GM12878 (cell line): ENCODE measurements around the gene COL17A1.

Experiments used
- CBX3 ChIP-seq: fragments of 200-600 bp; sonication (generic); IDR thresholded peaks from 2 replicates; pipeline ENCODE4 v1.6.1; 2016; ENCODE audit warnings: low read depth, borderline replicate concordance
- EZH2 ChIP-seq: IDR thresholded peaks from 2 replicates; pipeline ENCODE4 v1.6.1; 2012; ENCODE audit warnings: low read depth, mild to moderate bottlenecking, control low read depth, inconsistent platforms, low read length, borderline replicate concordance; ENCODE audit not compliant: control insufficient read depth
- HCFC1 ChIP-seq: fragments of 150-350 bp; IDR thresholded peaks from 2 replicates; pipeline ENCODE4 v1.6.1; 2014; ENCODE audit warnings: low read length
- JUND ChIP-seq: IDR thresholded peaks from 2 replicates; pipeline ENCODE4 v1.6.1; 2012; ENCODE audit warnings: low read depth, mild to moderate bottlenecking, low read length, improper control_type of control experiment, moderate library complexity
- SRF ChIP-seq, 2 experiments: IDR thresholded peaks; 2 replicates each; pipeline ENCODE4 v1.6.1; 2011; ENCODE audit warnings: low read depth in 2 of 2, low read length in 2 of 2, mild to moderate bottlenecking in 1 of 2, moderate library complexity in 1 of 2
- TAF1 ChIP-seq: IDR thresholded peaks from 2 replicates; pipeline ENCODE4 v1.6.1; 2011; ENCODE audit warnings: mild to moderate bottlenecking, low read depth, low read length, borderline replicate concordance
- TF ChIP-seq, protein P1 (sequence below), 3 experiments: IDR thresholded peaks in 2 of 3; conservative IDR thresholded peaks in 1 of 3; 2 replicates each; pipeline ENCODE4 v1.5.1; 2011; ENCODE audit warnings: low read depth in 3 of 3, low read length in 3 of 3, mild to moderate bottlenecking in 3 of 3, control low read depth in 2 of 3, moderate library complexity in 2 of 3, inconsistent platforms in 1 of 3, mixed read lengths in 1 of 3; ENCODE audit not compliant: control insufficient read depth in 2 of 3, insufficient read depth in 1 of 3; ENCODE audit errors: extremely low read depth in 1 of 3
- TF ChIP-seq, protein P2 (sequence below): IDR thresholded peaks from 2 replicates; pipeline ENCODE4 v1.6.1; 2012; ENCODE audit warnings: low read depth, low read length, improper control_type of control experiment
- TF ChIP-seq, protein P3 (sequence below): IDR thresholded peaks from 2 replicates; pipeline ENCODE4 v1.6.1; 2012; ENCODE audit warnings: mild to moderate bottlenecking, low read depth, low read length

DNA sequence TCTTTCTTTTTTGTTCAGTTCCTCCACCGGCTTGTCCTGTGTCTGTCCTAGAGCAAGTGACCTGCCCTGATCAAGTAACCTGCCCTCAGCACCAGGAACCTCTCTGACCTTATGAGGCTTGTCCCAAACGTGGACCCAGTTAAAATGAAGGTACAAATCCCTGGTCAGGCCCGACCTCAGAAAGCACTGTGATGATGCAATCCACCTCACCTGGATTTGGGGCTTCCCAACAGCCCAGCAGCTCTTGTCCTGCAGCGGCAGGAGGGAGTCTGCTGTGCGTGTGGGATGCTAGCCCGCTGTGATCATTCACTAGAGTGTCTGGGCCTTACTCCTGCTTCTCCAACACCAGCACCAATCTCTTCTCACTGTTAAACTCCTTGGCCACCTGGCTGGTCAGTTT, 11.2 kb downstream of the COL17A1 start:
- TF ChIP-seq, protein P1, sequence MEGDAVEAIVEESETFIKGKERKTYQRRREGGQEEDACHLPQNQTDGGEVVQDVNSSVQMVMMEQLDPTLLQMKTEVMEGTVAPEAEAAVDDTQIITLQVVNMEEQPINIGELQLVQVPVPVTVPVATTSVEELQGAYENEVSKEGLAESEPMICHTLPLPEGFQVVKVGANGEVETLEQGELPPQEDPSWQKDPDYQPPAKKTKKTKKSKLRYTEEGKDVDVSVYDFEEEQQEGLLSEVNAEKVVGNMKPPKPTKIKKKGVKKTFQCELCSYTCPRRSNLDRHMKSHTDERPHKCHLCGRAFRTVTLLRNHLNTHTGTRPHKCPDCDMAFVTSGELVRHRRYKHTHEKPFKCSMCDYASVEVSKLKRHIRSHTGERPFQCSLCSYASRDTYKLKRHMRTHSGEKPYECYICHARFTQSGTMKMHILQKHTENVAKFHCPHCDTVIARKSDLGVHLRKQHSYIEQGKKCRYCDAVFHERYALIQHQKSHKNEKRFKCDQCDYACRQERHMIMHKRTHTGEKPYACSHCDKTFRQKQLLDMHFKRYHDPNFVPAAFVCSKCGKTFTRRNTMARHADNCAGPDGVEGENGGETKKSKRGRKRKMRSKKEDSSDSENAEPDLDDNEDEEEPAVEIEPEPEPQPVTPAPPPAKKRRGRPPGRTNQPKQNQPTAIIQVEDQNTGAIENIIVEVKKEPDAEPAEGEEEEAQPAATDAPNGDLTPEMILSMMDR (IDR thresholded peaks at IDR 0.05 in 2 of 3, conservative IDR thresholded peaks at IDR 0.05 in 1 of 3; ENCODE audit: control insufficient read depth in 2 of 3, extremely low read depth in 1 of 3, insufficient read depth in 1 of 3, low read depth in 3 of 3, low read length in 3 of 3): no peak
- TF ChIP-seq TAF1 (no peak), CBX3 (no peak), JUND (no peak), HCFC1 (no peak), EZH2 (no peak), SRF (IDR thresholded peaks at IDR 0.05; ENCODE audit: low read depth in 2 of 2, low read length in 2 of 2) (no peak)
- TF ChIP-seq, protein P2, sequence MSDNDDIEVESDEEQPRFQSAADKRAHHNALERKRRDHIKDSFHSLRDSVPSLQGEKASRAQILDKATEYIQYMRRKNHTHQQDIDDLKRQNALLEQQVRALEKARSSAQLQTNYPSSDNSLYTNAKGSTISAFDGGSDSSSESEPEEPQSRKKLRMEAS: no peak
- TF ChIP-seq, protein P3, sequence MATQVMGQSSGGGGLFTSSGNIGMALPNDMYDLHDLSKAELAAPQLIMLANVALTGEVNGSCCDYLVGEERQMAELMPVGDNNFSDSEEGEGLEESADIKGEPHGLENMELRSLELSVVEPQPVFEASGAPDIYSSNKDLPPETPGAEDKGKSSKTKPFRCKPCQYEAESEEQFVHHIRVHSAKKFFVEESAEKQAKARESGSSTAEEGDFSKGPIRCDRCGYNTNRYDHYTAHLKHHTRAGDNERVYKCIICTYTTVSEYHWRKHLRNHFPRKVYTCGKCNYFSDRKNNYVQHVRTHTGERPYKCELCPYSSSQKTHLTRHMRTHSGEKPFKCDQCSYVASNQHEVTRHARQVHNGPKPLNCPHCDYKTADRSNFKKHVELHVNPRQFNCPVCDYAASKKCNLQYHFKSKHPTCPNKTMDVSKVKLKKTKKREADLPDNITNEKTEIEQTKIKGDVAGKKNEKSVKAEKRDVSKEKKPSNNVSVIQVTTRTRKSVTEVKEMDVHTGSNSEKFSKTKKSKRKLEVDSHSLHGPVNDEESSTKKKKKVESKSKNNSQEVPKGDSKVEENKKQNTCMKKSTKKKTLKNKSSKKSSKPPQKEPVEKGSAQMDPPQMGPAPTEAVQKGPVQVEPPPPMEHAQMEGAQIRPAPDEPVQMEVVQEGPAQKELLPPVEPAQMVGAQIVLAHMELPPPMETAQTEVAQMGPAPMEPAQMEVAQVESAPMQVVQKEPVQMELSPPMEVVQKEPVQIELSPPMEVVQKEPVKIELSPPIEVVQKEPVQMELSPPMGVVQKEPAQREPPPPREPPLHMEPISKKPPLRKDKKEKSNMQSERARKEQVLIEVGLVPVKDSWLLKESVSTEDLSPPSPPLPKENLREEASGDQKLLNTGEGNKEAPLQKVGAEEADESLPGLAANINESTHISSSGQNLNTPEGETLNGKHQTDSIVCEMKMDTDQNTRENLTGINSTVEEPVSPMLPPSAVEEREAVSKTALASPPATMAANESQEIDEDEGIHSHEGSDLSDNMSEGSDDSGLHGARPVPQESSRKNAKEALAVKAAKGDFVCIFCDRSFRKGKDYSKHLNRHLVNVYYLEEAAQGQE: no peak
